IPS DF 4.7 (cell line): ENCODE measurements around the gene INTS12.

ENCODE experiments used
- DNase-seq: peaks from one replicate; pipeline ENCODE4 v3.0.0-alpha.2; 2013; ENCODE audit warnings: low spot score; ENCODE audit errors: extremely low read depth

INTS12 gene

DNA sequence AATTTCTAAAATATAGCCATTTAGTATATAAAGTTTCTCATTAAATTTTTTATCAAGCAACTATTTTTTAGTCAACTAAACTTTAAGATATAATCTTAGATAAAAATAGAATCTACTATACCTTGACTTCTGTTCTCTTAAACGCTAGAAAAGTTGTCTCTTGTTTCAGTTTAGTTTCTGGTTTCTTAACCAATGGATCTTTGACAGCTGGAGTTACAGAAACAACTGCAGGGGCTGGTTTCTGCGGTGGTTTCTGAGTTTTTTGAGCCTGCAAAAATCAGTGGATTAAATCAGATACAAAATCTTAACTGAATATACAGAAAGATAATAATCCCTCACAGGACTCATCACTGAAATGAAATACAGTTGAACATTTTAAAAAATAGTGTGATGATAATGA lies 21.9 kb downstream of the INTS12 start:
- DNase-seq: no peak

- DNase-seq: no peak
These were observed 25.5 kb downstream of the INTS12 start for GRCh38 chr4:105683038-105683437.

- no peak for DNase-seq
These were observed 29.3 kb downstream of the INTS12 start for GRCh38 chr4:105679186-105679585.

- DNase-seq: no peak
These were observed 30.8 kb downstream of the INTS12 start for GRCh38 chr4:105677709-105678108.

DNA sequence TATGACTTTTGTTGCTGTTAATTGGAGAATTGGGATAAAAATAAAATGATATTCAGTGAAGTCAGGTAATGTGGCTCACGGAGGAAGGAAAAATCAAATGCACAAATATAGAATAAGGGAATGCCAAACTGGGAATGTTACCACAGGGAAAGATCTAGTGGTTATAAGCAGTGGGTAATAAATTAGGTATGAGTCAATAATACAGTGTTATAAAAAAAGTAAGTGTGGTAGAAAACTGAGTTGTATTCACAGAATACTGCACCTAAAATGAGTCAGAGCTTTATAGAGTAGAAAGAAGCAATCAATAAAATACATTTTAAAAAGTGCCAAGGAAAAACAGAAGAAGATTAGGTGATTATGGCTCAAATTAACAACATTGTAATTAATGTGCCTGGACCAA lies 34.5 kb downstream of the INTS12 start:
- DNase-seq: no peak

- no peak for DNase-seq
These were observed 37.2 kb downstream of the INTS12 start for GRCh38 chr4:105671301-105671700.

- no peak for DNase-seq
These were observed 37.8 kb downstream of the INTS12 start for GRCh38 chr4:105670684-105671083.

DNA sequence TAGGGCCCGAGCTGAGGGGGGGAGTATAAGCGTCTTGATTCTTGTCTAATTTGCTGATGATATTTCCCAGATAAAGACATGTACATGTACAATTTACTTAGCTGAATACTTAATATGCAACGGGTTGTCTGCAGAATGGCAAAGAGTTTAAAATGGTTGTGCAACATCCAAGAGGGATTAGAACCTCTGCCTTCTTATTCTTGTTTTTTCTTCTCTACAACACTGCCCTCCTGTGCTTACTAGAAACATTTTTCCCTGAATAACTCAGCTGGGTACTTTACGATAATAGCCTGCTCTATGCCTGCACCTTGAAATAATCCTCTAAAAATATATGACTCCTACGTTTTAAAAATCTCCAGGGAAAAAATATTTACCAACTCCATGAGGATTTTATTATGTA lies 41.8 kb downstream of the INTS12 start:
- DNase-seq: no peak

- DNase-seq: no peak
These were observed 45.4 kb downstream of the INTS12 start for GRCh38 chr4:105662935-105663675.

- no peak for DNase-seq
These were observed 47.5 kb downstream of the INTS12 start for GRCh38 chr4:105661028-105661427.

DNA sequence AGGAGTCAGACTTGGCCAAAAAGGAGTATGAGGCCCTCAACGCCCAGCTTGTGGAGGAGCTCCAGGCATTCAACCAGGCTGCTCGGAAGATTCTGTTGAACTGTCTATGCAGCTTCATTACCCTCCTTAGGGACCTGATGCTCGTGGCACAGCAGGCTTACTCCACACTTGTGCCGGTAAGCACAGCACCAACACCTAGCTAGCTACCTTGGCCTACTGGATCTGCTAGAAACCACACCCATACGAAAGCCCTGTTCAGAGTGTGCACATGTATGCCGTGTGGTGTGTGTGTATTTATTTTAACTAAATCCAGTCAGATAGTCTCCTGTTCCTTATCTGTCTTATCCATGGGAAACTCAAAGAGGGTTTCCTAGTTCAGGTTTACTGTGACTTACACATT lies 49.3 kb downstream of the INTS12 start:
- no peak for DNase-seq

- no peak for DNase-seq
These were observed 51.2 kb downstream of the INTS12 start for GRCh38 chr4:105657117-105657765.

- DNase-seq: no peak
These were observed 56.1 kb downstream of the INTS12 start for GRCh38 chr4:105652286-105652888.

DNA sequence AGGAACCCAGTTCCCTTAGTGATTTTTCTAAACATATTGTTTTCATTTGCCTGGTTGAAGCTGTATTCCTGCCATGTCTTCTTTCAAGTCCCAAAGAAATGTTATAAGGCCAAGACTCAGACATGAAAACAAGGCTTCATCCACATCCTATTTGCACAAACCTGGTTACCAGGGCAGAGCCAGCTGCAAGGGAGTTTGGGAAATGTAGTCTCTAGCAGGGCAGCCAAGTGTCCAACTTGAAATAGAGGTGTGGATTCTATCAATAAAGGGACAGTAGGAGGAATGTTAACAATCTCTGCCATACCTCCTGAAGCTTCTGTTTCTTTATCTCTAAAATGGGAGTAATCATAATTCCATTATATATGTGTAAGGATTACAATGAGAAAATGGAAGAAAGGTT lies 56.6 kb downstream of the INTS12 start:
- DNase-seq: no peak

GRCh38 chr4:105650190-105650589 lies 58.3 kb downstream of the INTS12 start:
- no peak for DNase-seq

- no peak for DNase-seq
These were observed 63.0 kb downstream of the INTS12 start for GRCh38 chr4:105645440-105645839.

DNA sequence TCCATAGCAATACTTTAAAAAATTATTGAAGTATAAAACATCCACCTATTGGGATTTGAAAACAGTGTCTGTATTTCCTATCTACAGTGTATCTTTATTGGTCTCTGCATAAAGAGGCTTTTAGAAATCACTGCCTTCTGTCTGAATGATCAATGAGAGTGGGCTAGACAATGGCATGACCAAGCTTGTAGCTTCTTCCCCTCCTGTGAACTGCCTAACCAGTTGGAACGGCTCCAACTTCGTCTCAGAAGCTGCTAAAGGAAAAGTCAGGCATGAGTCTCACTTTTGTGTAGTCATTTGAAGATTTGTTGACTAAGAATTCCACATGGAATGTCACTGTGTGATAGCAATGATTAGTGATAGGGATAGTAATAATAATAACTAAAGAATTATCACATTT lies 64.2 kb downstream of the INTS12 start:
- no peak for DNase-seq

DNA sequence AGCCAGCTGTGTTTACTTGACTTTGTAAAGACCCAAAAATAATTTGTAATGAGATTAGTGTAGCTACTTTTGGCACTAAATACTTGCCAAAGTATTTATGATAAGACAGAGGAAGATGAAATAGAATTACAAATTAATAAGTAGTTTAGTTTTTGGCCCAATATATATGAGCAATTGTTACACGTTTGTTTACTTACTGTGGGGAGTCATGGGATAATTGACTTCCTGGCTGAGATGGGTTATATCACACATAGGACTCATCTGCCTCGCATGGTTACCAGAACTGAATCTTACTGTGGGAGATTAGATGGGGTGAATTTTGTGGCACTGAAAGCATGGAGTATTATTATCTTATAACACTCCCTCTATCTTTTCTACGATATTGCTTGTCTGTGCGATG lies 66.6 kb downstream of the INTS12 start:
- no peak for DNase-seq

- no peak for DNase-seq
These were observed 70.9 kb downstream of the INTS12 start for GRCh38 chr4:105637408-105638176.

- no peak for DNase-seq
These were observed 73.9 kb downstream of the INTS12 start for GRCh38 chr4:105634402-105635080.

DNA sequence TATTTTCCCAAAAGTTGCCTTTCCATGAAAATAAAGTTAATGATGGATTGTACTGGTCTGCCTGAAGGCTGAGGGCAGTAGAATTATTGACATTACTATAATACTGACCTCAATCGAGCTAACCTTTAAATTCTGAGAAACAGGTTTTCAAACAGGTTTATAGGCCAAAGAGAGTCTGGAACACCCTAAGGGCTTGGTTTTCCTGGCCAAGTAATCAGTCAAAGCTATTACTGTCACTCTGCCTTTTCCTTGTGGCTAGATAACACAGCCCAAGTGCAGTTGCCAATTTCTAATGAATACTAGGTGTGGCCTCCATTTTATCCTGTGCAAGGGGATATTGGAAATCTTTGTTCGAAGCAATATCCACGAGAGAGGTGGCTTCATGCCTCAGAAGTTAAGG lies 75.2 kb downstream of the INTS12 start:
- DNase-seq: no peak
